Cardiac septum (tissue), 1 donor: Measurements from ENCODE around the gene CDK17. TPM values are rescaled to one million over a fixed set of nuclear protein-coding genes. Genes with fewer than 3 reads are reported as not detected.

Source experiments
- DNase-seq: peaks from one replicate; pipeline ENCODE4 v3.0.0-alpha.2; 2020; ENCODE audit warnings: low spot score
- intact Hi-C: fragments of 100-400 bp; cut with DNase I; formaldehyde crosslinking; loops from one replicate; pipeline ENCODE4 v1.14.0; 2022
- total RNA-seq: library from RNA; stranded (reverse); fragmentation: NEBNext Ultra II Directional; extraction: Animal tissue kit (Norgen Biotek cat#: 25700); gene quantifications from one replicate; pipeline ENCODE4 v1.2.1, GENCODE V29; 2021
- donor health status: DM: no; HTN: no; CAD: no.

The CDK17 gene
- total RNA-seq, 1 donor from 2014 or later = 22.9 TPM

GRCh38 chr12:96250119-96250685 lies 150.0 kb downstream of the CDK17 start:
- intact Hi-C loops = no loop called here
- no peak for DNase-seq

GRCh38 chr12:96249196-96250118 lies 150.8 kb downstream of the CDK17 start:
- no peak for DNase-seq
- intact Hi-C loops = no loop called here

DNA sequence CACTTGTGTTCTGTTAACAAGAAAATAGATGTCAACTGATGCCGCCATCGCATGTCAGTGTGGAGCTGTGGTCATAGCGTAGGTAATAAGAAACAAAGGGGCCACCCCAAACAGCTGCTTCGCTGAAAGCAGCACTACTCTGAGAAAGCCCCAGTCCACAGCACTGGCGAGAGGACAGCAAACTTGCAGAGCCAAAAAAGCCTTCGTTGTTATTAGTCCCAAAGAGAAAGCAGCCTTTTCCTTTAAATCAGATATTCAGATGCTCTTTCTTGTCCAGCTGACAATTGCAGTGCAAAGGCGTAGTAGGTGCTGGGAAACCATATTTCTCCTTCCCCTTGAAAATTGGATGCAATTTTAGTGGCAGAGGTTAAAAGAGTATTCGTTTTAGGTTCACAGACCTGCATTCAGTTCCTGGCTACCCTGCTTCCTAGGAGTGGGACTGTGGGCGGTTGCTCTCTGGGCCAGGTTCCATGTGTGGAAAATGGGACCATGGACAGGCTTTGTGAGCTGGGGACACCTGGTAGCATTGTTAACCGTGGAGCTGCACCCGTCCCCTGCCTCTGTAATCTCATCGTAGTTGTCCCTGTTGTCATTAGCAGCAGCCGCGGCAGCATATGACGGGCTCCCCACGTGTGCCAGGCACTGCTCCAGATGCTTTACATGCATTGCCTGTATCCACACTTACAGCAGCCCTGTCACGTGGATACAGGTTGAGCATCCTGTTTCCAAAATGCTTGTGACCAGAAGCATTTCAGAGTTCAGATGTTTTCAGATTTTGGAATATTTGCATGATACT lies 151.9 kb downstream of the CDK17 start:
- intact Hi-C loops = no loop called here
- DNase-seq = no peak

GRCh38 chr12:96247563-96247962 lies 152.7 kb downstream of the CDK17 start:
- DNase-seq = no peak
- intact Hi-C loops = no loop called here

DNA sequence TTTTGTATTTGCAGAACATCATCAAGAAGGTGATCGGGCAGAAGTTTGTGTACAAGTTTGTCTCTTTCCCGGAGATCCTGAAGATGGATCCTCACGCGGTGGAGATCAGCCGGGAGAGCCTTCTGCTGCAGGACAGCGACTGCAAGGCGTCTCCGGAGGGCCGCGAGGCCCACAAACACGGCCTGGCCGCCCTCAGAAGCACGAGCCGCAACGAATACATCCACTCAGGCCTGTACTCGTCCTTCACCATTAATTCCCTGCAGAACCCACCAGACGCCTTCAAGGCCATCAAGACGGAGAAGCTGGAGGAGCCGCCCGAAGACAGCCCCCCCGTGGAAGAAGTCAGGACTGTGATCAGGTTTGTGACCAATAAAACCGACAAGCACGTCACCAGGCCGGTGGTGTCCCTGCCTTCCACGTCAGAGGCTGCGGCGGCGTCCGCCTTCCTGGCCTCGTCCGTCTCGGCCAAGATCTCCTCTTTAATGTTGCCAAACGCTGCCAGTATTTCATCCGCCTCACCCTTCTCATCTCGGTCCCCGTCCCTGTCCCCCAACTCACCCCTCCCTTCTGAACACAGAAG lies 153.2 kb downstream of the CDK17 start:
- no peak for DNase-seq
- intact Hi-C loops = no loop called here

- intact Hi-C loops = no loop called here
- no peak for DNase-seq
Observed at GRCh38 chr12:96244826-96245225, 155.4 kb downstream of the CDK17 start.

GRCh38 chr12:96242597-96242996 lies 157.6 kb downstream of the CDK17 start:
- intact Hi-C loops = no loop called here
- DNase-seq = no peak

GRCh38 chr12:96241846-96242256 lies 158.4 kb downstream of the CDK17 start:
- intact Hi-C loops = no loop called here
- DNase-seq = no peak

- intact Hi-C loops = no loop called here
Observed at GRCh38 chr12:96241431-96241830, 158.8 kb downstream of the CDK17 start.

DNA sequence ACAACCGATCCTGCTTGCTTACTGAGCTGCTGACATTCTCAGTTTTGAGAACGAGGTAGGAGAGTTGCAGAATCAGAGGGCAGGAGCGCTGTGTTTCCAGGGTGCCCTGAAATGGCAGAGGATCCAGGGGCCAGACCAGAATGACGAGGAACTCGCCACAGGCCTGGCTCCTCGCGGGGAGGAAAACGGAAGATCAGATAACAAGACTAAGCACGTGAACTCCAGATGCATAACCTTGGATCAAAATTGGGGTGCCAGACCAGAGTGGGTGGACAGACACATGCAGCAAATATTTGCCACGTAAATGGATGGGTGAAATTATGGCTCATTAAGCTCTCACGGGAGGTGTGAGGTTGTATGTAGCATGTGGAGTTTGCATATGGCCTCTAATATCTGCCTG lies 159.6 kb downstream of the CDK17 start:
- no peak for DNase-seq
- intact Hi-C loops = no loop called here

More at GRCh38 chr12:96241431-96241830, 158.8 kb downstream of the CDK17 start:
- no peak for DNase-seq

DNA sequence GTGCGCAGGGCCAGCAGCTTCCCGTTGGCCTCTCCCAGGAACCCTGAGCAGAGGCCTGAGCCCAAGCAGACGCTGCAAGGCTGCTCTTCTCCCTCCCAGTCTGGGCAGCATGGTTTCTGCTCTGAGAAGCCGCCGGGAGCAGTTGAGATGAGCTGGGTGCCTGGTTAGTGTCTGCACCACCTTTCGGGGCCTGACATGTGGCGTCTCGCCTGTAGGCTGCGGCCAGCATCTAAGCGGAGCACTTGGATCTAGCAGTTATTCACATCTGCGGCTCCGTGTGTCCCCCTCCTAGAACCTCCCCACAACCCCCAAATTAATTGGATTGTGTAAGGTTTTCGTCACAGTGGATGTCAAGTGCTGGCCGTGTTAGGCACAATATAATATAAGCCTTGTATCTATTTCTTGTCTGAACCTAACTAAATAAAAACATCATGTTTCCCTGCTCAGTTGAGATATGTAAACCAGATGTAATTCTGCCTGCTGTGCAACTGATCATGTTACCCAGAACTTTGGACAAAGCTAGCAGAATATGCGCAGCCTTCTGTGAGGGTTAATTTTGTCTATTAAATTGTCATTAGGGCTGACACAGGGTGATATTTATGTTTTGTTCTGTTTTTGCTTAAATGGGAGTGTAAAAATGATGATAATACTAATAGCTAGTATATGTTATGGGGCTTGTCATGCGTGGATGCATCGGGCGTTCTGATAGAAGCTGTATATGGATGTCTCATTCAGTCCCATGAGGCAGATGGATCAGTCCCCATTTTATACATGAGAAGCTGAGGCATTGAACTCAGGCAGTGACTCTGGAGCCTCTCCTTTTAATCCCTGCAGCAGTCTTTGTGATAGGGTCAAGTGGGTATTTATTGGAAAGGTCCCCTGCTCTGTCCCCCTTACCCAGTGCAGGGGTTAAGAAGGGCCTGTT lies 160.3 kb downstream of the CDK17 start:
- DNase-seq = peak; percentile 86
- intact Hi-C loops = loop anchor here (2.0 to 5.0 kb wide), 2 partner anchors 19 to 157 kb away; no protein-coding TSS in a partner anchor

DNA sequence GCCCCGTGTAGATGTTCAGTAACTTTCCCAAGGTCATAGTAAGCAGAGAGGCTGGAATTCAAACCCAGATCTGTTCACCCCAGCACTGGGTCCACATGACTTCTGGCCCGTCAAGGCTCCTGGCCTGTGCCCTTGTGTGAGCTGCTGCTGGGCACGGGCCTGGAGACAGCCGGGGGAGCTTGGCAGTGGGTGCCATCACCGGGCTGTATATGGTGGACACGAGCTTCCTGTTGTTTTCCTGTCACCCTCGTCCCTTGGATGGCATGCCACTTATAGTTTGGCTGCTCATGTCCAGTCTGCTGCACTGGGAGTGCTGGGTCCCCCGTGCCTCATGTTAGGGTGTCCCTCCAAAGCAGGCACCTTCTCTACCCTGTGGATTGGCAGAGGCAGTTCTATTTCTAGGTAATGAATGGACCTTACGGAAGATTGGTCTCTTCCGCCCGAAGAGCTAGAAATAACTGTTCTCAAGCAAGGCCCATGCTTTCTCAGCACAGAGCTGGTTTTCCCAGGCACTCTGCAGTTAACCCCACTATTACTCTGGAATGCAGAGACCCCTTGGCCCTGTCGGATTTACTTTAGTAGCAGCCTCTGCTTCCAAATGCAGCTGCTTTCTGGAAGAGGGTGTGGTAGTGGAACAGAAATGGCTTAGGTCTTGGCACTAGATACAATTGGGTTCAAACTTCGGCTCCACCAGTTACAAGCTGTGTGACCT lies 161.7 kb downstream of the CDK17 start:
- no peak for DNase-seq
- intact Hi-C loops = loop anchor here (2.0 to 5.0 kb wide), 2 partner anchors 18 to 159 kb away; no protein-coding TSS in a partner anchor

GRCh38 chr12:96237465-96238077 lies 162.7 kb downstream of the CDK17 start:
- DNase-seq = no peak
- intact Hi-C loops = loop anchor here (2.0 to 5.0 kb wide), 2 partner anchors 17 to 160 kb away; no protein-coding TSS in a partner anchor

DNA sequence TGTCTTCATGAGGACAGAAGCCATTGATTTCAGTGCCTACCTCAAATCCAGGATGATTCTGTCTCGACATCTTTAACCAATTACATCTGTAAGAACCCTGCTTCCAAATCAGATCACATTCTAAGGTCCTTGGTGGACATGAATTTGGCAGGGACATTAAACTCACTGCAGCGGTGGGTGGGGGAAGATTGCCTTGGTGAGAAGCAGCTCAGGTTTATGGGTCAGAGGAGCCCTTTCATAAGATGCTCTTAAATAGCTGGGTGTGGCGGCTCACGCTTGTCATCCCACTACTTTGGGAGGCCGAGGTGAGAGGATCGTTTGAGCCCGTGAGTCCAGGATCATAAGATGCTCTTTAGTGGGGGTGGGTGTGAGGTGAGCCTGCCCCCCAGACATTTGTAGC lies 163.2 kb downstream of the CDK17 start:
- intact Hi-C loops = loop anchor here (5.0 kb wide), 1 partner anchor 160 kb away; no protein-coding TSS in a partner anchor
- DNase-seq = no peak

- intact Hi-C loops = loop anchor here (5.0 kb wide), 1 partner anchor 161 kb away; no protein-coding TSS in a partner anchor
- DNase-seq = no peak
Observed at GRCh38 chr12:96236221-96236822, 163.9 kb downstream of the CDK17 start.

DNA sequence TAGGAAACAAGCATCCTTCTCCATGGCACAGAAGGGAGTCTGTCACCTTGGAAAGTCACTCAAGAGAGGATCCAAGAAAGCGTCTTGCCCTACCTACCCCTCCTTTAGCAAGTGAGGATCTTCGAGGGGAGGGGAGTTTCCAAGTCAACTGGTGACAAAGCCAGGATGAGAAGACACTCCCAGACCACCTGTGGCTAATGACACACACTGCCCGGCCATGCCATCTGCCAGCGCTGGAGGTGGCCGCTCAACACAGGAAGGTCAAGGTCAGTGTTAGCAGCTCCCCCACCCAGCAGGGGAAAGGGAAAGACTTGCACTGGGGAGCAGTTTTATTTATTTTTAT lies 164.8 kb downstream of the CDK17 start:
- intact Hi-C loops = loop anchor here (5.0 kb wide), 1 partner anchor 162 kb away; no protein-coding TSS in a partner anchor
- DNase-seq = no peak
